Neural progenitor cell (in vitro differentiated cells): Measurements from ENCODE around the gene MAPK1. TPM values are rescaled to one million over a fixed set of nuclear protein-coding genes. Genes with fewer than 3 reads are reported as not detected.
A peak's percentile ranks its signal among the peaks of the same experiment; 100 is the strongest.
"Not testable (repeated sequence)": the region's sequence is repeated elsewhere in the genome, so short reads cannot be mapped to it uniquely, and the experiment has no call there.

Experiments
- DNase-seq: peaks from one replicate; pipeline ENCODE4 v3.0.0-alpha.2; 2016; ENCODE audit warnings: low spot score
- H2AFZ ChIP-seq: fragments of 200-600 bp; sonication (generic); replicated peaks from 2 replicates; pipeline ENCODE4 v1.6.1; 2016; ENCODE audit warnings: antibody characterized with exemption
- H3F3A ChIP-seq: fragments of 200-600 bp; sonication (generic); 2 replicates; pipeline ENCODE4 v1.6.1; 2016; ENCODE audit warnings: antibody characterized with exemption, low read depth
- H3K27ac ChIP-seq: fragments of 200-600 bp; sonication (generic); 2 replicates; pipeline ENCODE4 v1.5.1; 2016; ENCODE audit warnings: mild to moderate bottlenecking
- H3K27me3 ChIP-seq: fragments of 200-600 bp; sonication (generic); 2 replicates; pipeline ENCODE4 v1.6.1; 2016; ENCODE audit warnings: mild to moderate bottlenecking, moderate library complexity
- H3K36me3 ChIP-seq: fragments of 200-600 bp; sonication (generic); 2 replicates; pipeline ENCODE4 v1.5.1; 2016
- H3K4me1 ChIP-seq: fragments of 200-600 bp; sonication (generic); 2 replicates; pipeline ENCODE4 v1.6.1; 2016; ENCODE audit warnings: mixed run types
- H3K4me2 ChIP-seq: fragments of 200-600 bp; sonication (generic); 2 replicates; pipeline ENCODE4 v1.6.1; 2016
- H3K4me3 ChIP-seq: fragments of 200-600 bp; sonication (generic); 2 replicates; pipeline ENCODE4 v1.5.1; 2016
- H3K79me2 ChIP-seq: fragments of 200-600 bp; sonication (generic); 2 replicates; pipeline ENCODE4 v1.6.1; 2016; ENCODE audit warnings: low read depth
- H3K9ac ChIP-seq: fragments of 200-600 bp; sonication (generic); 2 replicates; pipeline ENCODE4 v1.6.1; 2016
- H3K9me3 ChIP-seq: fragments of 200-600 bp; sonication (generic); 2 replicates; pipeline ENCODE4 v1.5.1; 2016; ENCODE audit warnings: low read depth
- H4K20me1 ChIP-seq: fragments of 200-600 bp; sonication (generic); 2 replicates; pipeline ENCODE4 v1.6.1; 2016; ENCODE audit warnings: low read depth
- H3K27ac Mint-ChIP-seq: 3 replicates; pipeline ENCODE4 v1.8.0; 2021; ENCODE audit warnings: mixed read lengths
- H3K27me3 Mint-ChIP-seq: 2 replicates; pipeline ENCODE4 v1.8.0; 2022; ENCODE audit warnings: low read depth, mild to moderate bottlenecking, inconsistent platforms, moderate library complexity, mixed read lengths; ENCODE audit not compliant: insufficient read depth
- H3K36me3 Mint-ChIP-seq: 3 replicates; pipeline ENCODE4 v1.8.0; 2021; ENCODE audit warnings: mixed read lengths
- H3K4me1 Mint-ChIP-seq: 3 replicates; pipeline ENCODE4 v1.8.0; 2021; ENCODE audit warnings: mixed read lengths
- H3K4me3 Mint-ChIP-seq: 3 replicates; pipeline ENCODE4 v1.8.0; 2021; ENCODE audit warnings: mild to moderate bottlenecking, moderate library complexity, mixed read lengths
- H3K9me3 Mint-ChIP-seq: 3 replicates; pipeline ENCODE4 v1.8.0; 2020; ENCODE audit warnings: mixed read lengths
- EZH2 ChIP-seq: fragments of 200-600 bp; sonication (generic); IDR thresholded peaks from 2 replicates; pipeline ENCODE4 v1.6.1; 2017; ENCODE audit warnings: antibody characterized with exemption, mild to moderate bottlenecking, moderate library complexity
- EZH2phosphoT487 ChIP-seq: fragments of 200-600 bp; sonication (generic); IDR thresholded peaks from 2 replicates; pipeline ENCODE4 v1.6.1; 2017; ENCODE audit warnings: antibody characterized with exemption
- total RNA-seq: library from RNA; depleted of rRNA; stranded (reverse); fragments of >200 nt; gene quantifications from 2 replicates; pipeline ENCODE4 v1.2.3, GENCODE V29; 2015; ENCODE audit warnings: low replicate concordance
- TF ChIP-seq, protein P1 (sequence below): fragments of 200-600 bp; sonication (generic); IDR thresholded peaks from 2 replicates; pipeline ENCODE4 v1.5.1; 2017; ENCODE audit warnings: antibody characterized with exemption, mild to moderate bottlenecking

Gene MAPK1
- total RNA-seq, 1 donor from 2014 or later, result 61.4 TPM

DNA sequence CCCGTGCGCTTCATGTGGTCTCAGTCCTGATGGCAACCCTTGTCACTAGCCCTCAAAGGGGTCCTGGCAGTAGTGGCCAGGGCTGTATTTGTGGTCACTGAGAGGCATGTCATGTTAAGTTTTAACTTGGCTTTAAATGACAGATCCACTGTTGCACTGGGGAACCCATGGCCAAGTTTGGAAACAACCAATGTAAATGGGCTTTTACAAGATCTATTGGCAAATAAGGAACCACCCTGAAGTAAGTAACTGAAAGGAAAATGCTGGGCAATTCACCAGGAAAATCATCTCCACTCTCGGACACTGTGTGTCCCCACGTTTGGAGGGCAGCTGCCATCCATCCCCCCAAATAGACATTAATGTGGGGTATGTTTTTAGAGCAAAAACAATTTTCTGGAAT is 140.3 kb downstream of the MAPK1 start:
- Histone ChIP-seq H3K79me2 (peaks cover 58% of the 10 kb centered on the region), H3K27me3 (no peaks in the 10 kb centered on the region), H4K20me1 (peaks cover 59% of the 10 kb centered on the region), H3F3A (peaks cover 8% of the 10 kb centered on the region), H3K4me2 (no peak overlapping the region), H3K27ac (no peak overlapping the region), H3K9ac (no peak overlapping the region), H3K4me3 (no peak overlapping the region), H3K9me3 (no peaks in the 10 kb centered on the region), H3K4me1 (no peaks in the 10 kb centered on the region), H2AFZ (no peak overlapping the region), H3K36me3 (no peaks in the 10 kb centered on the region)
- DNase-seq, result no peak
- Mint-ChIP-seq H3K27ac (peak overlapping the region; percentile 47), H3K4me3 (no peak overlapping the region), H3K9me3 (no peaks in the 10 kb centered on the region), H3K4me1 (peaks cover 5% of the 10 kb centered on the region), H3K27me3 (no peaks in the 10 kb centered on the region), H3K36me3 (peaks cover 2% of the 10 kb centered on the region)
- TF ChIP-seq EZH2phosphoT487, result no peak
- TF ChIP-seq EZH2, result no peak
- TF ChIP-seq, protein P1, sequence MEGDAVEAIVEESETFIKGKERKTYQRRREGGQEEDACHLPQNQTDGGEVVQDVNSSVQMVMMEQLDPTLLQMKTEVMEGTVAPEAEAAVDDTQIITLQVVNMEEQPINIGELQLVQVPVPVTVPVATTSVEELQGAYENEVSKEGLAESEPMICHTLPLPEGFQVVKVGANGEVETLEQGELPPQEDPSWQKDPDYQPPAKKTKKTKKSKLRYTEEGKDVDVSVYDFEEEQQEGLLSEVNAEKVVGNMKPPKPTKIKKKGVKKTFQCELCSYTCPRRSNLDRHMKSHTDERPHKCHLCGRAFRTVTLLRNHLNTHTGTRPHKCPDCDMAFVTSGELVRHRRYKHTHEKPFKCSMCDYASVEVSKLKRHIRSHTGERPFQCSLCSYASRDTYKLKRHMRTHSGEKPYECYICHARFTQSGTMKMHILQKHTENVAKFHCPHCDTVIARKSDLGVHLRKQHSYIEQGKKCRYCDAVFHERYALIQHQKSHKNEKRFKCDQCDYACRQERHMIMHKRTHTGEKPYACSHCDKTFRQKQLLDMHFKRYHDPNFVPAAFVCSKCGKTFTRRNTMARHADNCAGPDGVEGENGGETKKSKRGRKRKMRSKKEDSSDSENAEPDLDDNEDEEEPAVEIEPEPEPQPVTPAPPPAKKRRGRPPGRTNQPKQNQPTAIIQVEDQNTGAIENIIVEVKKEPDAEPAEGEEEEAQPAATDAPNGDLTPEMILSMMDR, result no peak

DNA sequence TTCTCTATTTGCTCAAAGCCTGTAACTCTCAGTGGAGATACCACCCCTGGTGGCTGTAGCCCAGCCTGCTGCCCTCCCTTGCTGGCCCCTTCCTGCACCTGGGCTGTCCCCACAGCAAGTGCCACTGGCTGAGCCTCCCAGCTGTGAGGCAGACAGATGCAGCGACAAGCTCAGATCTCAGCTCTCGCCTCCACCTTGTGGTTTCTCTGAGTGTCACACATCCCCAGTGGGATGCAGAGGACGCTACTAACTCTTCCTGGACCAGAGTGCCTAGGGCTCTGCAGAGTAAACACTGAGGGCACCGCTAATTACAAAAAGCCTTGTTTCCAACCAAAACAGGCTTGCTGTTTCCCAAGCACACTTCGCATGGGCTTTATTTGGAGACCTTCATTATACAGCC is 140.8 kb downstream of the MAPK1 start:
- peak; percentile 81 for DNase-seq
- no peak overlapping the region for H3K4me3 Mint-ChIP-seq
- H3K4me3 ChIP-seq, result no peak overlapping the region
- H3K9ac ChIP-seq, result no peak overlapping the region
- no peaks in the 10 kb centered on the region for H3K9me3 Mint-ChIP-seq
- H3K4me2 ChIP-seq, result no peak overlapping the region
- no peak overlapping the region for H3K27ac ChIP-seq
- H3K27ac Mint-ChIP-seq, result no peak overlapping the region
- no peak overlapping the region for H2AFZ ChIP-seq
- H3K27me3 ChIP-seq, result no peaks in the 10 kb centered on the region
- no peaks in the 10 kb centered on the region for H3K27me3 Mint-ChIP-seq
- no peak for TF ChIP-seq EZH2
- TF ChIP-seq, protein P1, result peak; percentile 56
- no peaks in the 10 kb centered on the region for H3K9me3 ChIP-seq
- peaks cover 8% of the 10 kb centered on the region for H3F3A ChIP-seq
- peaks cover 65% of the 10 kb centered on the region for H4K20me1 ChIP-seq
- no peaks in the 10 kb centered on the region for H3K4me1 ChIP-seq
- no peaks in the 10 kb centered on the region for H3K36me3 ChIP-seq
- H3K4me1 Mint-ChIP-seq, result peaks cover 5% of the 10 kb centered on the region
- H3K36me3 Mint-ChIP-seq, result no peaks in the 10 kb centered on the region
- peaks cover 53% of the 10 kb centered on the region for H3K79me2 ChIP-seq

DNA sequence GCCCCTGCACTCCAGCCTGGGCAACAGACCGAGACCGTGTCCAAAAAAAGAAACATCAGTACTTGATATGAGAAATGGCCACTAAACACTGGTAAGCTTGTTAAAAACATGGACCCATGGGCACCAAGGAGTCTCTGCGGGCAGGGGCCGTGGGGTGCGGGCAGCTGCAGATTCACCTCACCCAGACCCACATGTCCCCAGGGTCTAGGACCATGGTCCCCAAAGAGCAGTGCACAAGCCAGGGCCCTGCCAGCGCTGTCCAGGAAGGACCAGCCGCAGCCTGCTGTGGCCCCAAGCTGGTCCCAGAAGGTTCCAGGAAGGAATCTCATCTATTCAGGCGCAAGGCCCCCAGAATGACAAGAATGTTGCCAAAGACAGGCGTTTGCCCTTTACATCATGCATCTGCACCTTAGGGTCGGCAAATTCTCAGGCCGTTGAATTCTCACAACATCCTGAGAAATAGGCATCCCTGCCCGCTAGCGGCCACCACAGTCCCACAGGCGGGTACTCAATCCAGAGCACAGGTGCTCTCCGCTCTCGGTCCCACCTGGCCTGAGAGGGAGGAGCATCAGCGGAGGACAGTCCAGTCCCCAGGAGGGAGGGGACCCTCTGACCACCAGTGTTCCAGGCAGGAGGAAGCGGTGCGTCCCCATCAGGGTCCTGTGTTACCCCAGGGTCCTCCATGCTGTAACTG is 141.3 kb downstream of the MAPK1 start:
- H3K36me3 Mint-ChIP-seq, result no peaks in the 10 kb centered on the region
- H3K79me2 ChIP-seq, result peaks cover 47% of the 10 kb centered on the region
- H3K27me3 ChIP-seq, result no peaks in the 10 kb centered on the region
- H3K27ac Mint-ChIP-seq, result no peak overlapping the region
- no peak overlapping the region for H3K27ac ChIP-seq
- H3K36me3 ChIP-seq, result no peaks in the 10 kb centered on the region
- H3K4me2 ChIP-seq, result no peak overlapping the region
- no peaks in the 10 kb centered on the region for H3K9me3 Mint-ChIP-seq
- H4K20me1 ChIP-seq, result peaks cover 68% of the 10 kb centered on the region
- peaks cover 5% of the 10 kb centered on the region for H3K4me1 Mint-ChIP-seq
- H3K9me3 ChIP-seq, result no peaks in the 10 kb centered on the region
- H3K9ac ChIP-seq, result no peak overlapping the region
- H3K4me1 ChIP-seq, result no peaks in the 10 kb centered on the region
- H3K27me3 Mint-ChIP-seq, result no peaks in the 10 kb centered on the region
- DNase-seq, result no peak
- no peak overlapping the region for H2AFZ ChIP-seq
- TF ChIP-seq, protein P1, result no peak
- TF ChIP-seq EZH2 (no peak), EZH2phosphoT487 (no peak)
- no peak overlapping the region for H3K4me3 ChIP-seq
- H3F3A ChIP-seq, result peaks cover 8% of the 10 kb centered on the region
- no peak overlapping the region for H3K4me3 Mint-ChIP-seq

DNA sequence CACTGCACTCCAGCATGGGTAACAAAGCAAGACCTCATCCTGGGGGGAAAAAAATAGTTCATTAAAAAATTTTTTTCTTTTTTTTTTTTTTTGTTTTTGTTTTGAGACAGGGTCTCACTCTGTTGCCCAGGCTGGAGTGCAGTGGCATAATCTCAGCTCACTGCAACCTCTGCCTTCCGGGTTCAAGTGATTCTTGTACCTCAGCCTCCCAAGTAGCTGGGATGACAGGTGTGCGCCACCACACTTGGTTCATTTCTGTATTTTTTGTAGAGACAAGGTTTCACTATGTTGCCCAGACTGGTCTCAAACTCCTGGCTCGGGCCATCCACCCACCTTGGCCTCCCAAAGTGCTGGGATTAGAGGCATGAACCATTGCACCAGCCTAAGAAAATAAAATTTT is 142.9 kb downstream of the MAPK1 start:
- DNase-seq, H3K4me1 ChIP-seq, H3K4me2 ChIP-seq, H3K36me3 ChIP-seq, H3K4me1 Mint-ChIP-seq, H3K36me3 Mint-ChIP-seq, H3K4me3 ChIP-seq, H3K27me3 Mint-ChIP-seq, H3K27ac Mint-ChIP-seq, H3K9me3 Mint-ChIP-seq, H3K27ac ChIP-seq, H2AFZ ChIP-seq, H3F3A ChIP-seq, H3K4me3 Mint-ChIP-seq, H3K9me3 ChIP-seq, H3K9ac ChIP-seq, H3K27me3 ChIP-seq: not testable (repeated sequence)
- Histone ChIP-seq H3K79me2 (peaks cover 34% of the 10 kb centered on the region), H4K20me1 (peaks cover 58% of the 10 kb centered on the region)

DNA sequence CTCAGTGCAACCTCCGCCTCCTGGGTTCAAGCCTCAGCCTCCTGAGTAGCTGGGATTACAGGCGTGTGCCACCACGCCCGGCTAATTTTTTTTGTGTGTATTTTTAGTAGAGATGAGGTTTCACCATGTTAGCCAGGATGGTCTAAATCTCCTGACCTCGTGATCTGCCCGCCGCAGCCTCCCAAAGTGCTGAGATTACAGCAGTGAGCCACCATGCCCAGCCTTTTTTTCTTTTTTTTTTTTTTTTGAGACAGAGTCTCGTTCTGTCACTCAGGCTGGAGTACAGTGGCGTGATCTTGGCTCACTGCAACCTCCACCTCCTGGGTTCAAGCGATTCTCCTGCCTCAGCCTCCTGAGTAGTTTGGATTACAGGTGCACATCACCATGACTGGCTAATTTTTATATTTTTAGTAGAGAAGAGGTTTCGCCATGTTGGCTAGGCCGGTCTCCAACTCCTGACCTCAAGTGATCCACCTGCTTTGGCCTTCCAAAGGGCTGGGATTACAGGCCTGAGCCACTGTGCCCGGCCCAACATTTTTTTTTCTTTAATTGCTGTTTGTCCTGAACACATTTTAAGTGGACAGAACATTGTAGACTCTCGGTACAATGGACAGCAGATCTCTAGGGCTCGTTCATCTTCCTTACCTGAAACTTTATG is 146.1 kb downstream of the MAPK1 start:
- not testable (repeated sequence) for H3K4me1 ChIP-seq, H3K9me3 ChIP-seq, H3K4me1 Mint-ChIP-seq, H3K36me3 ChIP-seq, H3K27me3 Mint-ChIP-seq, H3K27ac Mint-ChIP-seq, DNase-seq, H3K4me3 Mint-ChIP-seq, H3K27me3 ChIP-seq, H3K36me3 Mint-ChIP-seq, H3F3A ChIP-seq, H3K4me3 ChIP-seq, H3K4me2 ChIP-seq, H2AFZ ChIP-seq, H3K27ac ChIP-seq, H3K9ac ChIP-seq, H3K9me3 Mint-ChIP-seq
- Histone ChIP-seq H4K20me1 (peaks cover 35% of the 10 kb centered on the region), H3K79me2 (peaks cover 18% of the 10 kb centered on the region)
